ENCODE results near the gene GALNT12. TPM values are rescaled to one million over a fixed set of nuclear protein-coding genes. Genes with fewer than 3 reads are reported as not detected.

GALNT12 gene, protein sequence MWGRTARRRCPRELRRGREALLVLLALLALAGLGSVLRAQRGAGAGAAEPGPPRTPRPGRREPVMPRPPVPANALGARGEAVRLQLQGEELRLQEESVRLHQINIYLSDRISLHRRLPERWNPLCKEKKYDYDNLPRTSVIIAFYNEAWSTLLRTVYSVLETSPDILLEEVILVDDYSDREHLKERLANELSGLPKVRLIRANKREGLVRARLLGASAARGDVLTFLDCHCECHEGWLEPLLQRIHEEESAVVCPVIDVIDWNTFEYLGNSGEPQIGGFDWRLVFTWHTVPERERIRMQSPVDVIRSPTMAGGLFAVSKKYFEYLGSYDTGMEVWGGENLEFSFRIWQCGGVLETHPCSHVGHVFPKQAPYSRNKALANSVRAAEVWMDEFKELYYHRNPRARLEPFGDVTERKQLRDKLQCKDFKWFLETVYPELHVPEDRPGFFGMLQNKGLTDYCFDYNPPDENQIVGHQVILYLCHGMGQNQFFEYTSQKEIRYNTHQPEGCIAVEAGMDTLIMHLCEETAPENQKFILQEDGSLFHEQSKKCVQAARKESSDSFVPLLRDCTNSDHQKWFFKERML
- total RNA-seq: 69.5 and 98.7 TPM in 2 replicates

DNA sequence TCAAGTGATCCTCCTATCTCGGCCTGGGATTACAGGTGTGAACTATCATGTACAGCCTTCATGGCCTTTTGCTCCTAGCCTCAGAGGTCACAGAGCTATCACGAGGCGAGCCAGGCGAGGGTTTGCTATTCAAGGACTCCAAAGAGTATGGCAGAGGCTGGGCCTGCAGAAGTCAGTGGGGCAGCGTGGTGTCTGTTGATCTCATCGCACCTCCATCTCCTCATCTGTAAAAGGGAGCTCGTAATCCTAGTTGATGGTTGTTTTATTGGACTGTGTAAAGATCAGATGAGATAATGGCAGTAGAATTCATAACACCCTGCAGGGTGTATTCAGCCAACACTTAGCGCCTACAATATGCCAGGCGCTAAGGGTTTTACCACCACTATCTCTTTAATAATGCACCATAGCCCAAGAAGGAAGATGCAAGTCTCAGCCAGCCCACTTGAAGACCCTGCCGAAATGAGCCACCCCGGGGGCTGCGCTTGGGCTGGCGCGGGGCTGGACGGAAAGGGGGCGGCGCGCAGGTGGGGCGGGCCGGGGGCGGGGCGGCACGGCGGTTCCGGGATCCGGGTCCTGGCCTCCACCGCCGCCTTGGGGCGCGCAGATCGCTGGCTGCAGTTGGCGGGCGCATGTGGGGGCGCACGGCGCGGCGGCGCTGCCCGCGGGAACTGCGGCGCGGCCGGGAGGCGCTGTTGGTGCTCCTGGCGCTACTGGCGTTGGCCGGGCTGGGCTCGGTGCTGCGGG, at the start of gene GALNT12:
TSS of gene GALNT12 (plus strand) at position 601 of the 744 bp plus-strand sequence. CDS start at position 630, 29 bp downstream.

DNA sequence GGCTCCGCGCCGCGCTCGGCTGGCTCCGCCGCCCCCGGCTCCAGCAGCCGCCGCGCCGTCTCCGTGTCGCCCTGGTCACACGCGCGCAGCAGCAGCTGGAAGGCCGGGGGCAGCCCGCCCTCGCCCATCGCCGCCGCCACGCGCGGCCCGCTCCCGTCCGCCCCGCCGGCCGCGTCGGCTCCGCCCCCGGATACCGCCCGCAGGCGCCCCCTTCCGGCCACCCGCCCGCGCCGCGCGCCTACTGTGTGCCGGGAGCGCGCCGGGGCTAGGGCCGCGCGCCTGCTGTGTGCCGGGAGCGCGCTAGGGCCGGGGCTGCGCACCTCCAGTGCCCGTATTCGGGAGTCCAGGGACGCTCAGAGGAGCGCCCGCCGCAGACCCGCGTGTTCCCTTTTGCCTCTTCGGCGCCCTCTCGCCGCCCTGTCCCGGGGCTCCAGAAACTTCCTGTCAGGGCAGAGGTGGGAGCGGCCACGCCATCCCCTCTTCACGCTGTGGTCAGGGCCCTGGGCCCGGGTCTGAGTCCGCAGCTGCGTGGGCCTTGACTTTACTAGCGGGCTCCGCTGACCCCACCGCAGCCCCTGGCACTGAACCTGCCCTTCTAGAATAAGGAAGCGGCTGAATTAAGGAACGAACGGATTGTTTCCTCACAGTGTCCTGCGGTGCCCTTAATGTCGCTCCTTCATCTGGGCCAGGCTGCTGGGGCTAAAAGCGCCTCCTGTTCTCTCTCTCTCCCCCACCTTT, 10.9 kb upstream of the GALNT12 start, which contains the start of gene ANKS6:
TSS of gene ANKS6 (minus strand) at position 192 of the 738 bp plus-strand sequence. CDS start at position 128, 64 bp downstream.

Other genes starting within 250 kb of the GALNT12 start
- gene GABBR2, start 98.7 kb upstream of the GALNT12 start, total RNA-seq: 0.11 and 0.12 TPM in 2 replicates
- gene ANKS6, start 11.1 kb upstream of the GALNT12 start, total RNA-seq: 24.1 and 25.6 TPM in 2 replicates
- 23.9 and 104 TPM in 2 replicates for gene COL15A1, start 136.2 kb downstream of the GALNT12 start, total RNA-seq